Smooth muscle cell (in vitro differentiated cells): Measurements from ENCODE around the gene CDK17. TPM values are rescaled to one million over a fixed set of nuclear protein-coding genes. Genes with fewer than 3 reads are reported as not detected.

Source experiments
- DNase-seq: peaks from one replicate; lab custom pipeline; 2025; ENCODE audit not compliant: unreplicated experiment; lab: John Stamatoyannopoulos, UW
- H2AFZ ChIP-seq: fragments of 200-600 bp; sonication (generic); 2 replicates; pipeline ENCODE4 v1.6.0; 2016; ENCODE audit warnings: antibody characterized with exemption, low read depth, mild to moderate bottlenecking
- H3F3A ChIP-seq: fragments of 200-600 bp; sonication (generic); 2 replicates; pipeline ENCODE4 v1.6.0; 2017; ENCODE audit warnings: antibody characterized with exemption, low read depth
- H3K27ac ChIP-seq: fragments of 200-600 bp; sonication (generic); 2 replicates; pipeline ENCODE4 v1.5.1; 2016; ENCODE audit warnings: low read depth, mild to moderate bottlenecking
- H3K27me3 ChIP-seq: fragments of 200-600 bp; sonication (generic); 2 replicates; pipeline ENCODE4 v1.6.1; 2016; ENCODE audit warnings: low read depth, mild to moderate bottlenecking
- H3K36me3 ChIP-seq: fragments of 200-600 bp; sonication (generic); 2 replicates; pipeline ENCODE4 v1.5.1; 2016; ENCODE audit warnings: low read depth
- H3K4me1 ChIP-seq: fragments of 200-600 bp; sonication (generic); 2 replicates; pipeline ENCODE4 v1.5.1; 2016; ENCODE audit warnings: low read depth
- H3K4me2 ChIP-seq: fragments of 200-600 bp; sonication (generic); 2 replicates; pipeline ENCODE4 v1.6.0; 2016; ENCODE audit warnings: mild to moderate bottlenecking
- H3K4me3 ChIP-seq: fragments of 200-600 bp; sonication (generic); 2 replicates; pipeline ENCODE4 v1.5.1; 2016; ENCODE audit warnings: mild to moderate bottlenecking
- H3K79me2 ChIP-seq: fragments of 200-600 bp; sonication (generic); 2 replicates; pipeline ENCODE4 v1.6.0; 2016; ENCODE audit warnings: low read depth, mild to moderate bottlenecking
- H3K9ac ChIP-seq: fragments of 200-600 bp; sonication (generic); 2 replicates; pipeline ENCODE4 v1.6.0; 2016; ENCODE audit warnings: low read depth
- H3K9me3 ChIP-seq: fragments of 200-600 bp; sonication (generic); replicated peaks from 2 replicates; pipeline ENCODE4 v1.5.1; 2016; ENCODE audit warnings: low read depth
- H4K20me1 ChIP-seq: fragments of 200-600 bp; sonication (generic); 2 replicates; pipeline ENCODE4 v1.6.0; 2016; ENCODE audit warnings: low read depth
- WGBS: methylation state at CpG from one replicate; pipeline ENCODE4 v1.1.7; 2016; ENCODE audit warnings: low lambda C conversion rate; 5-methylcytosine and 5-hydroxymethylcytosine counted together
- polyA plus RNA-seq: library from polyadenylated mRNA; unstranded; fragments of >200 nt; fragmentation: Nextera tagmentation; extraction: Ambion mirVana; gene quantifications from 2 replicates; pipeline ENCODE4 v1.2.1, GENCODE V29; 2016
- total RNA-seq: library from RNA; depleted of rRNA; stranded (reverse); fragments of >200 nt; gene quantifications from 2 replicates; pipeline ENCODE4 v1.2.3, GENCODE V29; 2014
- TF ChIP-seq, protein P1 (sequence below): fragments of 200-600 bp; sonication (generic); IDR thresholded peaks from 2 replicates; pipeline ENCODE4 v1.5.1; 2017; ENCODE audit warnings: borderline replicate concordance, mild to moderate bottlenecking, antibody characterized with exemption; ENCODE audit not compliant: insufficient read depth, poor library complexity, severe bottlenecking

Gene CDK17
- total and polyA plus RNA-seq, 2 experiments from 2014 or later: 16.0 to 49.8 TPM

DNA sequence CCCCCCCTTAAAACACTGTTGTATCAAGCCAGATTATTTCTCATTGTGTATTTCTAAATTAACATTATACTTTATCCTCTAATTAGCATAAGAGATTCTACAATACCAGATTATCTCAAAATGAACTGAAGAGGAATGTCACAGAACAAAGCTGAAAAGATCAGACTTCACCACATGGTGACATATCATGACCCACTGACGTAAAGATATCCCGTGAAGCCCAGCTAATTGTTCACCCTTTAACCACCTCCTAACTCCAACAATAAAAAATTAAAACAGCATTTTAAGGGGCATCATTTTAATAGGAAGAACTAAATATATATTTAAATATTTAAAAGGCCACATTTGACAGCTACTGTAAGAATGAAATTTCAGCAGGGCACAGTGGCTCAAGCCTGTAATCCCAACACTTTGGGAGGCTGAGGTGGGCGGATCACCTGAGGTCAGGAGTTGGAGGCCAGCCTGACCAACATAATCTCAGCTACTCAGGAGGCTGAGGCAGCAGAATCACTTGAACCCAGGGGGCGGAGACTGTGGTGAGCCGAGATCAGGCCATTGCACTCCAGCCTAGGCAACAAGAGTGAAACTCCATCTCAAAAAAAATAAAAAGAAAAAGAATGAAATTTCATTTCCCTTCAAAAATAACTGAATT is 29.0 kb downstream of the CDK17 start:
- Histone ChIP-seq H3K9ac (no peak overlapping the region), H4K20me1 (peaks cover 97% of the 10 kb centered on the region), H3K4me3 (no peak overlapping the region), H3K27ac (no peak overlapping the region), H3K4me1 (peaks cover 6% of the 10 kb centered on the region), H3K27me3 (no peaks in the 10 kb centered on the region), H2AFZ (no peak overlapping the region), H3K9me3 (no peaks in the 10 kb centered on the region), H3K4me2 (no peak overlapping the region), H3K36me3 (no peaks in the 10 kb centered on the region), H3K79me2 (peaks cover 99% of the 10 kb centered on the region), H3F3A (no peaks in the 10 kb centered on the region)
- WGBS: 76% methylated on average over 5 of the region's 5 CpGs
- no peak for DNase-seq
- TF ChIP-seq, protein P1, sequence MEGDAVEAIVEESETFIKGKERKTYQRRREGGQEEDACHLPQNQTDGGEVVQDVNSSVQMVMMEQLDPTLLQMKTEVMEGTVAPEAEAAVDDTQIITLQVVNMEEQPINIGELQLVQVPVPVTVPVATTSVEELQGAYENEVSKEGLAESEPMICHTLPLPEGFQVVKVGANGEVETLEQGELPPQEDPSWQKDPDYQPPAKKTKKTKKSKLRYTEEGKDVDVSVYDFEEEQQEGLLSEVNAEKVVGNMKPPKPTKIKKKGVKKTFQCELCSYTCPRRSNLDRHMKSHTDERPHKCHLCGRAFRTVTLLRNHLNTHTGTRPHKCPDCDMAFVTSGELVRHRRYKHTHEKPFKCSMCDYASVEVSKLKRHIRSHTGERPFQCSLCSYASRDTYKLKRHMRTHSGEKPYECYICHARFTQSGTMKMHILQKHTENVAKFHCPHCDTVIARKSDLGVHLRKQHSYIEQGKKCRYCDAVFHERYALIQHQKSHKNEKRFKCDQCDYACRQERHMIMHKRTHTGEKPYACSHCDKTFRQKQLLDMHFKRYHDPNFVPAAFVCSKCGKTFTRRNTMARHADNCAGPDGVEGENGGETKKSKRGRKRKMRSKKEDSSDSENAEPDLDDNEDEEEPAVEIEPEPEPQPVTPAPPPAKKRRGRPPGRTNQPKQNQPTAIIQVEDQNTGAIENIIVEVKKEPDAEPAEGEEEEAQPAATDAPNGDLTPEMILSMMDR: no peak

- H3K9ac ChIP-seq: no peak overlapping the region
- peaks cover 95% of the 10 kb centered on the region for H4K20me1 ChIP-seq
- DNase-seq: no peak
- no peaks in the 10 kb centered on the region for H3F3A ChIP-seq
- H3K9me3 ChIP-seq: no peaks in the 10 kb centered on the region
- H3K4me2 ChIP-seq: no peak overlapping the region
- H3K36me3 ChIP-seq: no peaks in the 10 kb centered on the region
- peaks cover 98% of the 10 kb centered on the region for H3K79me2 ChIP-seq
- H3K4me3 ChIP-seq: no peak overlapping the region
- H2AFZ ChIP-seq: no peak overlapping the region
- no peaks in the 10 kb centered on the region for H3K27me3 ChIP-seq
- WGBS: 70% methylated on average over 1 of the region's 1 CpG
- TF ChIP-seq, protein P1: no peak
- no peak overlapping the region for H3K27ac ChIP-seq
- H3K4me1 ChIP-seq: peaks cover 6% of the 10 kb centered on the region
Measured at GRCh38 chr12:96368687-96369086, 31.6 kb downstream of the CDK17 start.

DNA sequence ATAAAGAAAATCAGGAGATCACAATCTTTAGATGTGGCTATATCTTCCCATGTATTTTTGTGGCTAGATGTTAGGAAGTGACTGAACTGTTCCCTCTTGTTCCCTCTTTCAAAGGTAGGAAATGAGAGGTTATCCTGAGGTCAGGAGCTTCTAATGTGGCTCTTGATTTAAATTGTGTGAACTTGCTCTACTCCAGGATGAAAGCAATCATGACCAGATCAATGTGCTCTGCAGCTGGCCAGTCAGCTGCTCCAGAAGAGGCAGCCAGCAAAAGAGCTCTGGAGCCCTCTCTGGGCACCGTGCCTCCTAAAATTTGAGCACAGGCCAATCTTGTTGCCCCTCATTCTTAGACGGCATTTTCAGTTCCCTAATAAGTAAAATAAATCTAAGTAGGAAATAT is 32.0 kb downstream of the CDK17 start:
- no peak overlapping the region for H3K9ac ChIP-seq
- no peak overlapping the region for H3K4me3 ChIP-seq
- no peak overlapping the region for H3K4me2 ChIP-seq
- peaks cover 95% of the 10 kb centered on the region for H4K20me1 ChIP-seq
- no peaks in the 10 kb centered on the region for H3K27me3 ChIP-seq
- 83% methylated on average over 2 of the region's 2 CpGs for WGBS
- no peaks in the 10 kb centered on the region for H3F3A ChIP-seq
- H3K9me3 ChIP-seq: no peaks in the 10 kb centered on the region
- no peak for DNase-seq
- no peak overlapping the region for H3K27ac ChIP-seq
- no peak overlapping the region for H2AFZ ChIP-seq
- peaks cover 6% of the 10 kb centered on the region for H3K4me1 ChIP-seq
- H3K36me3 ChIP-seq: no peaks in the 10 kb centered on the region
- H3K79me2 ChIP-seq: peaks cover 98% of the 10 kb centered on the region
- TF ChIP-seq, protein P1: no peak

- Histone ChIP-seq H2AFZ (no peak overlapping the region), H3K9me3 (no peaks in the 10 kb centered on the region), H3K9ac (no peak overlapping the region), H3K4me2 (no peak overlapping the region), H4K20me1 (peaks cover 95% of the 10 kb centered on the region), H3K27me3 (no peaks in the 10 kb centered on the region), H3K36me3 (no peaks in the 10 kb centered on the region), H3K4me1 (peaks cover 4% of the 10 kb centered on the region), H3F3A (no peaks in the 10 kb centered on the region), H3K4me3 (no peak overlapping the region), H3K79me2 (peaks cover 98% of the 10 kb centered on the region), H3K27ac (peak overlapping the region; percentile 4)
- no peak for DNase-seq
- TF ChIP-seq, protein P1: no peak
- 90% methylated on average over 2 of the region's 2 CpGs for WGBS
Measured at GRCh38 chr12:96366381-96366654, 33.9 kb downstream of the CDK17 start.
